ENCODE results near the gene CGNL1. TPM values are rescaled to one million over a fixed set of nuclear protein-coding genes. Genes with fewer than 3 reads are reported as not detected.

Gene CGNL1
- total and polyA plus RNA-seq, 8 donors, result 7.3 to 35.8 (median 24.2) TPM

DNA sequence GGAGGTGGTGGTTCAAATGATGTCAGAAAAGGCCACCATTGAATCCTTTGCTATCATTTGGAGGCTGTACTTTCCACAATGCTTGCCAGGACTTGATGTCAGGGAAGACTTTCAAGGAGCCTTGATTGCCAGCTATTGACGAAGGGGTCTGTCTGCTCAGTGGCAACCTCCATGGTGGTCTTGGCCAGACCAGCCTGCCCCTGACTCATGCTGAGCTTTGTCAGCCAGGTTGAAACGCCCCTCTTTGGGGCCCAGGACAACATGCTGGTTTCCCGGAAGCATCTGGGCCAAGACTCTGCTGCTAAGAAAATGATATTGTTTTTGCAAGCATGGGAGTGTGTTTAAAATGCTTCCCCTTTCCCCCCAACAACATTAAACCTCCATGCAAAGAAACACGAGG lies 26.7 kb downstream of the CGNL1 start:
- no peak for TF ChIP-seq CTCF (IDR thresholded peaks at IDR 0.05)
- 67 to 71% methylated on average over 4 of the region's 4 CpGs for WGBS, 2 donors
- no peaks in the 10 kb centered on the region for H3K9me3 ChIP-seq
- H3K4me1 ChIP-seq, result peaks cover 0 to 5% (median 0%) of the 10 kb centered on the region in 3 donors
- intact Hi-C loops (cut with DNase I), result no loop called here
- FAIRE-seq (no peak), ATAC-seq (no peak), DNase-seq (no peak)
- no peak overlapping the region for H3K27ac ChIP-seq
- no peaks in the 10 kb centered on the region for H3K27me3 ChIP-seq
- H3K4me3 ChIP-seq, result no peak overlapping the region
- no peaks in the 10 kb centered on the region for H3K36me3 ChIP-seq

DNA sequence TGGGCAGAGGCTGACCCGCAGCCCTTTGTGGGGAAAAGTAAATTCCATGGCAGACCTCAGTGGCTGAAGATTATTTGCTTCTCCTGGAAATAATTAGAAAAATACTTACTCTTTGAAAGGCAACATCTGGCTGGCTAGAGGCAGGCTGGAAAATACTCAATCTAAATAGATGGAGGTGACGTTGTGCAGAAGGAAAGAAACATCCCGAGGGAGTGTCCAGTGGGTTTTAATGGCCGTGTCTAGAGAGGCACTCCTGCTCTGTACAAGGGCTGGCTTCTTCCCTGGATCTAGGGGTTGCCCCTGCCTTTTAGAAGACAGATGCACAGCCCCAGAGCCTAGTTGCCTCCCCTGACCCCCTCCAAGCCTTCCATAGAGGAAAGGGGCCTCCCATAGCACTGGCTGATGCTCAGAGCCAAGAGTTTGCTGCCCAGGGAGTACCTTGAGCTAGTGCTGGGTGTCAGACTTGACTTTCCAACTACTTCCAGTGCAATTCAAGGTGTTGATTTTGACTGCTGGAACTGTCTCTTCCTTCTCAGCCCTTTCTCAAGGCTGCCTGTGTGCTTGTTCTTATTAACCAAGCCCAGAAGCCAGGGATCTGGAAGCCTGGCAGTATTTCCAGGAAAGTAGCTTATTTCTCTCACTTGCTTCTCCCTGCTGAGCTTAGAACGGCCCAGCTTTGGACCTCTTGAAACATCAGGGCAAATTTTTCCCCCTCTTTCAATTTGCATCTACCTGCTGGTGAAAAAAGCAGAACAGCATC lies 27.4 kb downstream of the CGNL1 start:
- no peak for TF ChIP-seq CTCF (IDR thresholded peaks at IDR 0.05)
- Histone ChIP-seq H3K9me3 (no peaks in the 10 kb centered on the region), H3K4me3 (no peak overlapping the region), H3K36me3 (no peaks in the 10 kb centered on the region), H3K4me1 (no peaks in the 10 kb centered on the region), H3K27ac (no peak overlapping the region), H3K27me3 (no peaks in the 10 kb centered on the region)
- intact Hi-C loops (cut with DNase I), result no loop called here
- no peak for DNase-seq
- 84% methylated on average over 5 of the region's 5 CpGs for WGBS, 2 donors
- no peak for FAIRE-seq
- ATAC-seq, result peak in 1 of 4 donors; percentile 11

DNA sequence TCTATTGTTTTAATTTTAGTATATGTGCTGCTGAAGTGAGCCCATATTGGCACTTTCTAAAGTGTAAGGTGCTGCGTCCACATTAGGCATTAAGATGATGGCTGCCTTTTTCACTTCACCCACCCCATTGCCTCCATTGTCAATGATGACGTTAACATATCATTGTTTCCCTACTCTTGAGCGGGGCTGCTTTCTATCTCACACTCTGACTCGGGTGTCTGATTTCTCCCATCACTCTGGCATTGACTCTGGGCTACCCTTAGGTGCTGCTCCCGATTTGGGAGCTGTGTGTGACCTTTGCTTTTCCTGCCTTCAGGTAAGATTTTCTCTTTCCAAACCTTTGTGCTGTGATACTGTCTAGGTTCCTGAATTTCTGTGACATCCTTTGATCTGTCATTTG lies 28.8 kb downstream of the CGNL1 start:
- Histone ChIP-seq H3K4me3 (no peak overlapping the region), H3K27me3 (no peaks in the 10 kb centered on the region), H3K36me3 (no peaks in the 10 kb centered on the region), H3K4me1 (no peaks in the 10 kb centered on the region), H3K9me3 (no peaks in the 10 kb centered on the region), H3K27ac (no peak overlapping the region)
- DNase-seq (no peak), ATAC-seq (no peak), FAIRE-seq (no peak)
- intact Hi-C loops (cut with DNase I), result no loop called here
- no peak for TF ChIP-seq CTCF (IDR thresholded peaks at IDR 0.05)
- 61 to 77% methylated on average over 5 of the region's 5 CpGs for WGBS, 2 donors

DNA sequence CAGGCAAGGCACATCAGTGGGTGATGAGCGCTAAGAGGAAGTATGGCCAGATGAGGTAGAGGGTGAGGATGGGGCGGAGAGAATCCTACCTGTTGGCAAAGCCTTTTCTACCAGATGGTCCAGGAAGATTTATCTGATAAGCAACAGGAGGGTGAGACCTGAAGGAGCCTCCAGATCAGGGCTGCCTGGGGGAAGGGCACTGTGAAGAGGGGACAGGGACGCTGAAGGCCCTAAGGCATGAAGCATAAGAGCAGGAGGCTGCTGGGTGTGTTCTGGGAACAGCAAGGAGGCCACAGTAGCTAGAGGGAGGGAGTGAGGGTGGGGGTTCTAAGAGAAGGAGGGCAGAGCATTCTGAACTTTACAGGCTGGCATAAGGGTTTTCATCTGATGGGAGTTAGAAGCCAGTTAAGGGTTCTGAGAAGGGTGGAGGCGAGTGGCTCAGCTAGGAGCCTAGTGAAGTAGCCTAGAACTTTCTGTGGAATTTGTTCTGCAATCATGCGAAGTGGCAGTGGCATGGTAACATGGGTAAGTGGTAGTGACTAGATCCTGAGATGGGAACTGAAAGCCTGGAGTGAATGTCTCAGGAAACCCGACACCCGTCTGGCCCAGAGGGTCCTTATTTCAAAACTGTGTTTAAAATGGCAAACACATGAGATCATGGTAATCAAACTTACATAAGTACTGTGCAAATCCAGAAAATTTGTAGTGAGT lies 29.9 kb downstream of the CGNL1 start:
- DNase-seq (no peak), FAIRE-seq (no peak), ATAC-seq (peak; percentile 12 to 53 (median 46))
- H3K4me1 ChIP-seq, result no peaks in the 10 kb centered on the region
- 77 to 81% methylated on average over 7 of the region's 7 CpGs for WGBS, 2 donors
- H3K4me3 ChIP-seq, result no peak overlapping the region
- H3K9me3 ChIP-seq, result no peaks in the 10 kb centered on the region
- no peak overlapping the region for H3K27ac ChIP-seq
- intact Hi-C loops (cut with DNase I), result no loop called here
- H3K27me3 ChIP-seq, result no peaks in the 10 kb centered on the region
- H3K36me3 ChIP-seq, result no peaks in the 10 kb centered on the region
- TF ChIP-seq CTCF (IDR thresholded peaks at IDR 0.05), result no peak

DNA sequence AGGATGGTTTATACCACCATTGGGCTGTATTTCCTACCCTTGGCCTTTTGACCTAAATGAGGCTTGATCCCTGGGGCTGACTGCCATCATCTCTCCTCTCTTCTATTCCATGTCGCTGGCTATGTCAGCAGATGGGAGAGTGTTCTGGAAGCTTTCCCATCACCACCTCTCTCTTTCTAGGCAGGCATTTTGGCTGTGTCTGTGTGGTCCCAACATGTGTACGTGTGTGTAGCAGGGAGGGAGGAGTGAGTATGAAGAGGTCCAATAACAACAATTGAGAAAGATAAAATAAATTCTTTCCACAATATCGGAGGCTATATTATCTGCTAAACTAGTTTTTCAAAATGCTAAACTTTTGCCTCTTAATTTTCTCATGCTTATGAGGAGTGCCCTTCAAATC lies 34.1 kb downstream of the CGNL1 start:
- no peak for DNase-seq
- Histone ChIP-seq H3K36me3 (no peaks in the 10 kb centered on the region), H3K4me3 (no peak overlapping the region), H3K9me3 (no peaks in the 10 kb centered on the region), H3K27ac (no peak overlapping the region), H3K4me1 (no peaks in the 10 kb centered on the region), H3K27me3 (no peaks in the 10 kb centered on the region)
- WGBS, 2 donors, result 54 to 55% methylated on average over 3 of the region's 3 CpGs
- intact Hi-C loops (cut with DNase I), result no loop called here
- TF ChIP-seq CTCF (IDR thresholded peaks at IDR 0.05), result no peak
- ATAC-seq, result no peak
- FAIRE-seq, result no peak
